ENCODE data around the gene DCDC2C. TPM values are rescaled to one million over a fixed set of nuclear protein-coding genes. Genes with fewer than 3 reads are reported as not detected.
A peak's percentile ranks its signal among the peaks of the same experiment; 100 is the strongest.

DCDC2C gene, protein sequence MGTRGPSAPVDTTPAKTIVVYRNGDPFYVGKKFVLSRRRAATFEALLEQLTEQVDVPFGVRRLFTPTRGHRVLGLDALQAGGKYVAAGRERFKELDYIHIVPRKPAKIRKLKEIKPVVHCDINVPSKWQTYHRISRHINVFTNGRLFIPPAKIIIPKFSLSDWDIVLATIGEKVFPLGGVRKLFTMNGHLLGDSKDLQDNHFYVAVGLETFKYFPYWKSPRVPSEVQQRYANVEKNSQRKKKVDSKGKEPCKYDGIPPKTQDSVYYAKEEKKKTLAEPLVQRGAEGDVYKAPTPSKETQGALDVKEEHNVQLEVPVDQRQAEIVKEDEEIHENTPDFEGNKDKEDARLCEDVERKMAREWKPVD
- total RNA-seq (2014; rRNA removed; shearing (Covaris generic)) (not detected in 2 replicates), polyA plus RNA-seq (2016; fragmentation: Nextera tagmentation; extraction: Ambion mirVana) (0.45 and 0.50 TPM in 2 replicates)
- long read RNA-seq: 0 reads

DNA sequence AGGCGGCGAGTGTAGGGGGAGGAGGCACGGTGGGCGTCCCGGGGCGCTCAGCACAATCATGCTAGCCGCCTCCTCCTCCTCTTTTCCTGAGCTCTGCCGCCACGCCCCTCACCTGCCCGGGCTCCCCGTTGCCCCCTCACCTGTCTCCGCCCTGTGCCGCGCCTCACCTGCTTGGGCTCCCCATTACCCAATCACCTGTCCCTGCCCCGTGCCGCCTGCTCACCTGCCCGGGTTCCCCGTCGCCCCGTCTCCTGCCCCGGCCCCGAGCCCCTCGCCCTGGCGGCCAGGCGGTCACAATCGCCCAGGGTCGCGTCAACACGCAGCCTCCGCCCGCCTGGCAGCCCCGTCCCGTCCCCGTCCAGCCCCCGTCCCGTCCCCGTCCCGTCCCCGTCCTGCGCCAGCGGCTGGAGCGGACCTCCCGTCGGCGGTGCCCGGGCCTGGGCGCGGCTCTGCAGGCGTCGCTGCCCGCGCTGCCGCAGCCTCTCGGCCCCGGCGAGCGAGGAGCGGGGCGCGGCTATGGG lies at the start of gene DCDC2C:
Gene DCDC2C (plus strand): TSS at position 340 of the 521 bp plus-strand sequence. CDS start 177 bp downstream, at position 517.
- H3K27ac Mint-ChIP-seq: no peak within 1 kb of the TSS
- peaks cover 61% of the 10 kb centered on the region for H3K9me3 Mint-ChIP-seq
- H3K36me3 Mint-ChIP-seq (ENCODE audit: low read depth): peaks cover 6% of the 10 kb centered on the region
- Histone ChIP-seq H3K4me1 (ENCODE audit: insufficient read depth) (peaks cover 4% of the 10 kb centered on the region), H3K27ac (ENCODE audit: low read depth) (no peak within 1 kb of the TSS), H3F3A (replicated peaks; ENCODE audit: low read depth) (no peaks in the 10 kb centered on the region), H3K4me3 (peak within 1 kb of the TSS; percentile 54), H3K9me2 (ENCODE audit: insufficient read depth) (no peaks in the 10 kb centered on the region), H4K20me1 (replicated peaks; ENCODE audit: insufficient read depth) (no peaks in the 10 kb centered on the region), H2AFZ (peak within 1 kb of the TSS; percentile 93), H3K27me3 (ENCODE audit: insufficient read depth) (peaks cover 32% of the 10 kb centered on the region), H3K4me2 (peak within 1 kb of the TSS; percentile 76), H3K79me2 (replicated peaks; ENCODE audit: insufficient read depth) (no peaks in the 10 kb centered on the region), H3K36me3 (ENCODE audit: insufficient read depth) (no peaks in the 10 kb centered on the region)
- peaks cover 9% of the 10 kb centered on the region for H3K27me3 Mint-ChIP-seq (ENCODE audit: insufficient read depth, low read depth, poor library complexity)
- no peak for TF ChIP-seq EZH2phosphoT487 (IDR thresholded peaks at IDR 0.05; ENCODE audit: unreplicated experiment)
- TF ChIP-seq POLR2AphosphoS5 (IDR thresholded peaks at IDR 0.05; ENCODE audit: low read depth): no peak
- TF ChIP-seq, protein P1, sequence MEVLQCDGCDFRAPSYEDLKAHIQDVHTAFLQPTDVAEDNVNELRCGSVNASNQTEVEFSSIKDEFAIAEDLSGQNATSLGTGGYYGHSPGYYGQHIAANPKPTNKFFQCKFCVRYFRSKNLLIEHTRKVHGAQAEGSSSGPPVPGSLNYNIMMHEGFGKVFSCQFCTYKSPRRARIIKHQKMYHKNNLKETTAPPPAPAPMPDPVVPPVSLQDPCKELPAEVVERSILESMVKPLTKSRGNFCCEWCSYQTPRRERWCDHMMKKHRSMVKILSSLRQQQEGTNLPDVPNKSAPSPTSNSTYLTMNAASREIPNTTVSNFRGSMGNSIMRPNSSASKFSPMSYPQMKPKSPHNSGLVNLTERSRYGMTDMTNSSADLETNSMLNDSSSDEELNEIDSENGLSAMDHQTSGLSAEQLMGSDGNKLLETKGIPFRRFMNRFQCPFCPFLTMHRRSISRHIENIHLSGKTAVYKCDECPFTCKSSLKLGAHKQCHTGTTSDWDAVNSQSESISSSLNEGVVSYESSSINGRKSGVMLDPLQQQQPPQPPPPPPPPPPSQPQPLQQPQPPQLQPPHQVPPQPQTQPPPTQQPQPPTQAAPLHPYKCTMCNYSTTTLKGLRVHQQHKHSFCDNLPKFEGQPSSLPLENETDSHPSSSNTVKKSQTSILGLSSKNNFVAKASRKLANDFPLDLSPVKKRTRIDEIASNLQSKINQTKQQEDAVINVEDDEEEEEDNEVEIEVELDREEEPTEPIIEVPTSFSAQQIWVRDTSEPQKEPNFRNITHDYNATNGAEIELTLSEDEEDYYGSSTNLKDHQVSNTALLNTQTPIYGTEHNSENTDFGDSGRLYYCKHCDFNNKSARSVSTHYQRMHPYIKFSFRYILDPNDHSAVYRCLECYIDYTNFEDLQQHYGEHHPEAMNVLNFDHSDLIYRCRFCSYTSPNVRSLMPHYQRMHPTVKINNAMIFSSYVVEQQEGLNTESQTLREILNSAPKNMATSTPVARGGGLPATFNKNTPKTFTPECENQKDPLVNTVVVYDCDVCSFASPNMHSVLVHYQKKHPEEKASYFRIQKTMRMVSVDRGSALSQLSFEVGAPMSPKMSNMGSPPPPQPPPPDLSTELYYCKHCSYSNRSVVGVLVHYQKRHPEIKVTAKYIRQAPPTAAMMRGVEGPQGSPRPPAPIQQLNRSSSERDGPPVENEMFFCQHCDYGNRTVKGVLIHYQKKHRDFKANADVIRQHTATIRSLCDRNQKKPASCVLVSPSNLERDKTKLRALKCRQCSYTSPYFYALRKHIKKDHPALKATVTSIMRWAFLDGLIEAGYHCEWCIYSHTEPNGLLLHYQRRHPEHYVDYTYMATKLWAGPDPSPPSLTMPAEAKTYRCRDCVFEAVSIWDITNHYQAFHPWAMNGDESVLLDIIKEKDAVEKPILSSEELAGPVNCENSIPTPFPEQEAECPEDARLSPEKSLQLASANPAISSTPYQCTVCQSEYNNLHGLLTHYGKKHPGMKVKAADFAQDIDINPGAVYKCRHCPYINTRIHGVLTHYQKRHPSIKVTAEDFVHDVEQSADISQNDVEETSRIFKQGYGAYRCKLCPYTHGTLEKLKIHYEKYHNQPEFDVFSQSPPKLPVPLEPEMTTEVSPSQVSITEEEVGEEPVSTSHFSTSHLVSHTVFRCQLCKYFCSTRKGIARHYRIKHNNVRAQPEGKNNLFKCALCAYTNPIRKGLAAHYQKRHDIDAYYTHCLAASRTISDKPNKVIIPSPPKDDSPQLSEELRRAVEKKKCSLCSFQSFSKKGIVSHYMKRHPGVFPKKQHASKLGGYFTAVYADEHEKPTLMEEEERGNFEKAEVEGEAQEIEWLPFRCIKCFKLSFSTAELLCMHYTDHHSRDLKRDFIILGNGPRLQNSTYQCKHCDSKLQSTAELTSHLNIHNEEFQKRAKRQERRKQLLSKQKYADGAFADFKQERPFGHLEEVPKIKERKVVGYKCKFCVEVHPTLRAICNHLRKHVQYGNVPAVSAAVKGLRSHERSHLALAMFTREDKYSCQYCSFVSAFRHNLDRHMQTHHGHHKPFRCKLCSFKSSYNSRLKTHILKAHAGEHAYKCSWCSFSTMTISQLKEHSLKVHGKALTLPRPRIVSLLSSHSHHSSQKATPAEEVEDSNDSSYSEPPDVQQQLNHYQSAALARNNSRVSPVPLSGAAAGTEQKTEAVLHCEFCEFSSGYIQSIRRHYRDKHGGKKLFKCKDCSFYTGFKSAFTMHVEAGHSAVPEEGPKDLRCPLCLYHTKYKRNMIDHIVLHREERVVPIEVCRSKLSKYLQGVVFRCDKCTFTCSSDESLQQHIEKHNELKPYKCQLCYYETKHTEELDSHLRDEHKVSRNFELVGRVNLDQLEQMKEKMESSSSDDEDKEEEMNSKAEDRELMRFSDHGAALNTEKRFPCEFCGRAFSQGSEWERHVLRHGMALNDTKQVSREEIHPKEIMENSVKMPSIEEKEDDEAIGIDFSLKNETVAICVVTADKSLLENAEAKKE (CRISPR knock-in tag; IDR thresholded peaks at IDR 0.05): no peak
- no peak for TF ChIP-seq STAT1 (IDR thresholded peaks at IDR 0.05; ENCODE audit: unreplicated experiment)
- no peak for TF ChIP-seq JUNB (IDR thresholded peaks at IDR 0.05; ENCODE audit: unreplicated experiment)
- TF ChIP-seq, protein P2, sequence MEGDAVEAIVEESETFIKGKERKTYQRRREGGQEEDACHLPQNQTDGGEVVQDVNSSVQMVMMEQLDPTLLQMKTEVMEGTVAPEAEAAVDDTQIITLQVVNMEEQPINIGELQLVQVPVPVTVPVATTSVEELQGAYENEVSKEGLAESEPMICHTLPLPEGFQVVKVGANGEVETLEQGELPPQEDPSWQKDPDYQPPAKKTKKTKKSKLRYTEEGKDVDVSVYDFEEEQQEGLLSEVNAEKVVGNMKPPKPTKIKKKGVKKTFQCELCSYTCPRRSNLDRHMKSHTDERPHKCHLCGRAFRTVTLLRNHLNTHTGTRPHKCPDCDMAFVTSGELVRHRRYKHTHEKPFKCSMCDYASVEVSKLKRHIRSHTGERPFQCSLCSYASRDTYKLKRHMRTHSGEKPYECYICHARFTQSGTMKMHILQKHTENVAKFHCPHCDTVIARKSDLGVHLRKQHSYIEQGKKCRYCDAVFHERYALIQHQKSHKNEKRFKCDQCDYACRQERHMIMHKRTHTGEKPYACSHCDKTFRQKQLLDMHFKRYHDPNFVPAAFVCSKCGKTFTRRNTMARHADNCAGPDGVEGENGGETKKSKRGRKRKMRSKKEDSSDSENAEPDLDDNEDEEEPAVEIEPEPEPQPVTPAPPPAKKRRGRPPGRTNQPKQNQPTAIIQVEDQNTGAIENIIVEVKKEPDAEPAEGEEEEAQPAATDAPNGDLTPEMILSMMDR (conservative IDR thresholded peaks at IDR 0.05; ENCODE audit: low read depth in 2 of 2): no peak
- TF ChIP-seq CREB1 (CRISPR knock-in tag; IDR thresholded peaks at IDR 0.05; ENCODE audit: low read depth): no peak
- TF ChIP-seq, protein P3, sequence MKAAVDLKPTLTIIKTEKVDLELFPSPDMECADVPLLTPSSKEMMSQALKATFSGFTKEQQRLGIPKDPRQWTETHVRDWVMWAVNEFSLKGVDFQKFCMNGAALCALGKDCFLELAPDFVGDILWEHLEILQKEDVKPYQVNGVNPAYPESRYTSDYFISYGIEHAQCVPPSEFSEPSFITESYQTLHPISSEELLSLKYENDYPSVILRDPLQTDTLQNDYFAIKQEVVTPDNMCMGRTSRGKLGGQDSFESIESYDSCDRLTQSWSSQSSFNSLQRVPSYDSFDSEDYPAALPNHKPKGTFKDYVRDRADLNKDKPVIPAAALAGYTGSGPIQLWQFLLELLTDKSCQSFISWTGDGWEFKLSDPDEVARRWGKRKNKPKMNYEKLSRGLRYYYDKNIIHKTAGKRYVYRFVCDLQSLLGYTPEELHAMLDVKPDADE (IDR thresholded peaks at IDR 0.05): no peak
- no peak for TF ChIP-seq ZNF331 (CRISPR knock-in tag; IDR thresholded peaks at IDR 0.05; ENCODE audit: low read depth)
- TF ChIP-seq, protein P4, sequence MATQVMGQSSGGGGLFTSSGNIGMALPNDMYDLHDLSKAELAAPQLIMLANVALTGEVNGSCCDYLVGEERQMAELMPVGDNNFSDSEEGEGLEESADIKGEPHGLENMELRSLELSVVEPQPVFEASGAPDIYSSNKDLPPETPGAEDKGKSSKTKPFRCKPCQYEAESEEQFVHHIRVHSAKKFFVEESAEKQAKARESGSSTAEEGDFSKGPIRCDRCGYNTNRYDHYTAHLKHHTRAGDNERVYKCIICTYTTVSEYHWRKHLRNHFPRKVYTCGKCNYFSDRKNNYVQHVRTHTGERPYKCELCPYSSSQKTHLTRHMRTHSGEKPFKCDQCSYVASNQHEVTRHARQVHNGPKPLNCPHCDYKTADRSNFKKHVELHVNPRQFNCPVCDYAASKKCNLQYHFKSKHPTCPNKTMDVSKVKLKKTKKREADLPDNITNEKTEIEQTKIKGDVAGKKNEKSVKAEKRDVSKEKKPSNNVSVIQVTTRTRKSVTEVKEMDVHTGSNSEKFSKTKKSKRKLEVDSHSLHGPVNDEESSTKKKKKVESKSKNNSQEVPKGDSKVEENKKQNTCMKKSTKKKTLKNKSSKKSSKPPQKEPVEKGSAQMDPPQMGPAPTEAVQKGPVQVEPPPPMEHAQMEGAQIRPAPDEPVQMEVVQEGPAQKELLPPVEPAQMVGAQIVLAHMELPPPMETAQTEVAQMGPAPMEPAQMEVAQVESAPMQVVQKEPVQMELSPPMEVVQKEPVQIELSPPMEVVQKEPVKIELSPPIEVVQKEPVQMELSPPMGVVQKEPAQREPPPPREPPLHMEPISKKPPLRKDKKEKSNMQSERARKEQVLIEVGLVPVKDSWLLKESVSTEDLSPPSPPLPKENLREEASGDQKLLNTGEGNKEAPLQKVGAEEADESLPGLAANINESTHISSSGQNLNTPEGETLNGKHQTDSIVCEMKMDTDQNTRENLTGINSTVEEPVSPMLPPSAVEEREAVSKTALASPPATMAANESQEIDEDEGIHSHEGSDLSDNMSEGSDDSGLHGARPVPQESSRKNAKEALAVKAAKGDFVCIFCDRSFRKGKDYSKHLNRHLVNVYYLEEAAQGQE (IDR thresholded peaks at IDR 0.05; ENCODE audit: unreplicated experiment): no peak
- TF ChIP-seq ZNF114 (CRISPR knock-in tag; IDR thresholded peaks at IDR 0.05): no peak
- no peak for TF ChIP-seq NANOG (IDR thresholded peaks at IDR 0.05; ENCODE audit: borderline replicate concordance)
- TF ChIP-seq EZH2 (IDR thresholded peaks at IDR 0.05; ENCODE audit: low read depth, unreplicated experiment): no peak
- ATAC-seq: peak; percentile 80
- peaks cover 3% of the 10 kb centered on the region; the same call in 1 of the 3 replicates for H3K4me1 Mint-ChIP-seq
- peak; percentile 83 for DNase-seq (ENCODE audit: low spot score)
- no peak within 1 kb of the TSS for H3K4me3 Mint-ChIP-seq

All from GM23338 (cell line).